Heart left ventricle (tissue), 16 donors: ENCODE results near the gene NSD1. TPM values are rescaled to one million over a fixed set of nuclear protein-coding genes. Genes with fewer than 3 reads are reported as not detected.

Experiments
- ATAC-seq, 4 donors: fragments of 200-7000 bp; cut with Tn5 transposase; one replicate each; pipeline ENCODE4 v1.9.1; 2020 to 2022; ENCODE audit warnings: moderate library complexity in 4 of 4, mild to moderate bottlenecking in 3 of 4, moderate number of reproducible peaks in 1 of 4
- DNase-seq, 5 donors: peaks; one replicate each; pipeline ENCODE4 v3.0.0-alpha.2; 2020
- H3K27ac ChIP-seq, 12 donors: fragments of 200-600 bp; sonication (generic) in 4 of 12; one replicate each; pipeline versions ENCODE4 v1.5.0 to v1.8.0; 2016 to 2022; ENCODE audit warnings: mild to moderate bottlenecking in 2 of 12
- H3K27me3 ChIP-seq, 9 donors: fragments of 200-600 bp; sonication (generic) in 2 of 9; one replicate each; pipeline versions ENCODE4 v1.5.1 to v1.8.0; 2016 to 2022; ENCODE audit warnings: mild to moderate bottlenecking in 3 of 9
- H3K36me3 ChIP-seq, 9 donors: fragments of 200-600 bp; sonication (generic) in 2 of 9; one replicate each; pipeline versions ENCODE4 v1.5.0 to v1.8.0; 2018 to 2022; ENCODE audit warnings: mild to moderate bottlenecking in 2 of 9
- H3K4me1 ChIP-seq, 12 donors: fragments of 200-600 bp; sonication (generic) in 4 of 12; one replicate each; pipeline versions ENCODE4 v1.5.0 to v1.8.0; 2016 to 2022; ENCODE audit warnings: mild to moderate bottlenecking in 3 of 12
- H3K4me3 ChIP-seq, 12 donors: fragments of 200-600 bp; sonication (generic) in 4 of 12; one replicate each; pipeline versions ENCODE4 v1.5.0 to v1.8.0; 2017 to 2022; ENCODE audit warnings: mild to moderate bottlenecking in 9 of 12, moderate library complexity in 4 of 12
- H3K9me3 ChIP-seq, 12 donors: fragments of 200-600 bp; sonication (generic) in 4 of 12; one replicate each; pipeline versions ENCODE4 v1.5.0 to v1.8.0; 2016 to 2022; ENCODE audit warnings: mild to moderate bottlenecking in 1 of 12
- CTCF ChIP-seq, 12 donors: fragments of 200-600 bp; sonication (generic) in 4 of 12; IDR thresholded peaks; one replicate each; pipeline versions ENCODE4 v1.5.0 to v1.8.0; 2018 to 2022; ENCODE audit warnings: antibody characterized with exemption in 12 of 12, mild to moderate bottlenecking in 5 of 12
- POLR2A ChIP-seq, 2 donors: fragments of 450-650 bp; IDR thresholded peaks; one replicate each; pipeline ENCODE4 v1.6.1; 2017; ENCODE audit warnings: antibody characterized with exemption in 2 of 2, mild to moderate bottlenecking in 2 of 2, moderate library complexity in 2 of 2
- WGBS, 4 donors: extraction: QIAGEN DNeasy Blood & Tissue Kit in 2 of 4; methylation state at CpG; one replicate each; pipeline versions ENCODE4 v1.1.5 to v1.1.7; 2013 to 2018; 5-methylcytosine and 5-hydroxymethylcytosine counted together
- intact Hi-C, 10 donors: fragments of 100-400 bp; cut with DNase I; formaldehyde crosslinking; loops; one replicate each; pipeline versions ENCODE4 v1.11.1 to v1.14.2; 2022
- polyA plus RNA-seq, 2 donors: library from polyadenylated mRNA; stranded (reverse); fragments of 200-250 nt; gene quantifications; one replicate each; pipeline ENCODE4 v1.2.3, GENCODE V29; 2013
- total RNA-seq, 9 donors: library from RNA; depleted of rRNA in 2 of 9; stranded (reverse); fragments of >200 nt in 2 of 9; fragmentation: NEBNext Ultra II Directional in 3 of 9; extraction: Animal tissue kit (Norgen Biotek cat#: 25700) in 3 of 9; gene quantifications; one replicate each; pipeline versions ENCODE4 v1.1.0 to v1.2.4, GENCODE V29; 2016 to 2023
- donor health status: ischemic (EF 13 %, LVEDD 7.1; RV severe dilation, severe dysfunction).
- donor health status: healthy with polysubstance abuse.
- donor health status: DM: no; HTN: yes; CAD: no.
- donor health status: DM: no; HTN: no; CAD: no.
- donor health status: ischemic (EF 25% LVEDD 6.9; RV normal size, moderate dysfunction).
- donor health status: ischemic (EF 25% LVEDD 5.7; RV mildly dilated, moderate dysfunction).
- donor health status: healthy.
- donor health status: DM: yes; HTN: yes; CAD: no.
- donor health status: ischemic (EF 35%, LVEDD 5.7; RV mildly dilated, moderate dysfunction).
- donor health status: nonischemic (EF 11% LVEDD 7.7; RV severe dilation, severe dysfunction).
- donor health status: DM: yes; HTN: yes; CAD: no.
- donor health status: PGD.
- donor health status: ischemic (EF 29% LVEDD 5.4; RV normal size, mild dysfunction).
- donor health status: nonischemic (EF 23%, LVEDD 6.1; RV moderate dilation, normal function).

The NSD1 gene
- total and polyA plus RNA-seq, 11 donors = 10.9 to 64.6 (median 43.9) TPM

- 63 to 80% (median 70%) methylated on average over 1 of the region's 1 CpG for WGBS, 4 donors
- no peak overlapping the region for H3K4me3 ChIP-seq
- TF ChIP-seq POLR2A (IDR thresholded peaks at IDR 0.05) = no peak
- TF ChIP-seq CTCF (IDR thresholded peaks at IDR 0.05) = no peak
These were observed 6.8 kb upstream of the NSD1 start for GRCh38 chr5:177126771-177127170.

GRCh38 chr5:177128551-177128981 lies 5.0 kb upstream of the NSD1 start:
- WGBS, 4 donors = 68 to 88% (median 72%) methylated on average over 4 of the region's 4 CpGs
- Histone ChIP-seq H3K4me3 (no peak overlapping the region), H3K4me1 (peaks cover 0 to 27% (median 4%) of the 10 kb centered on the region in 12 donors), H3K36me3 (no peaks in the 10 kb centered on the region), H3K9me3 (no peaks in the 10 kb centered on the region), H3K27ac (peak overlapping the region in 4 of 12 donors; percentile 4 to 50 (median 18)), H3K27me3 (no peaks in the 10 kb centered on the region)
- ATAC-seq (no peak), DNase-seq (peak in 1 of 5 donors; percentile 36)
- TF ChIP-seq CTCF (IDR thresholded peaks at IDR 0.05) (no peak), POLR2A (IDR thresholded peaks at IDR 0.05) (no peak)
- intact Hi-C loops = no loop called here

More at GRCh38 chr5:177126771-177127170, 6.8 kb upstream of the NSD1 start:
- no peak for DNase-seq
- H3K27me3 ChIP-seq = no peaks in the 10 kb centered on the region
- peaks cover 0 to 17% (median 0%) of the 10 kb centered on the region in 12 donors for H3K4me1 ChIP-seq
- H3K27ac ChIP-seq = no peak overlapping the region
- H3K9me3 ChIP-seq = no peaks in the 10 kb centered on the region
- no peaks in the 10 kb centered on the region for H3K36me3 ChIP-seq
- no peak for ATAC-seq
- intact Hi-C loops = no loop called here

GRCh38 chr5:177130211-177131018 lies 3.2 kb upstream of the NSD1 start:
- Histone ChIP-seq H3K4me1 (peaks cover 2 to 36% (median 13%) of the 10 kb centered on the region in 12 donors), H3K36me3 (peaks cover 0 to 5% (median 4%) of the 10 kb centered on the region in 9 donors), H3K9me3 (no peaks in the 10 kb centered on the region), H3K27me3 (no peaks in the 10 kb centered on the region), H3K27ac (no peak overlapping the region), H3K4me3 (no peak overlapping the region)
- intact Hi-C loops = loop anchor here in 1 of 10 donors (5.0 kb wide), 1 partner anchor 172 kb away; the partner anchor contains the start of genes PRELID1 and RAB24
- ATAC-seq = no peak
- 70 to 75% (median 71%) methylated on average over 4 to 5 of the region's 5 CpGs for WGBS, 4 donors
- TF ChIP-seq CTCF (IDR thresholded peaks at IDR 0.05) = no peak
- no peak for TF ChIP-seq POLR2A (IDR thresholded peaks at IDR 0.05)
- DNase-seq = no peak

- peaks cover 0 to 11% (median 10%) of the 10 kb centered on the region in 9 donors for H3K36me3 ChIP-seq
- WGBS, 4 donors = 75 to 82% (median 82%) methylated on average over 2 of the region's 2 CpGs
- TF ChIP-seq CTCF (IDR thresholded peaks at IDR 0.05) (no peak), POLR2A (IDR thresholded peaks at IDR 0.05) (no peak)
- no peaks in the 10 kb centered on the region for H3K9me3 ChIP-seq
- H3K27me3 ChIP-seq = no peaks in the 10 kb centered on the region
- H3K27ac ChIP-seq = no peak overlapping the region
- H3K4me1 ChIP-seq = peaks cover 4 to 41% (median 18%) of the 10 kb centered on the region in 12 donors
- DNase-seq (no peak), ATAC-seq (no peak)
- intact Hi-C loops = loop anchor here in 1 of 10 donors (5.0 kb wide), 1 partner anchor 171 kb away; the partner anchor contains the start of genes PRELID1 and RAB24
- H3K4me3 ChIP-seq = no peak overlapping the region
These were observed 2.6 kb upstream of the NSD1 start for GRCh38 chr5:177131019-177131320.
